SK-N-SH (cell line): ENCODE measurements around the gene SLC6A11. TPM values are rescaled to one million over a fixed set of nuclear protein-coding genes. Genes with fewer than 3 reads are reported as not detected.

Experiments used
- CTCF ChIA-PET: fragments of 300-600, 350-600 bp; formaldehyde crosslinking; extraction: SDS; loops from one replicate; lab custom pipeline; 2021; lab: Yijun Ruan, JAX
- POLR2A ChIA-PET: fragments of 350-600 bp; sonication (Branson Sonifier 250); formaldehyde crosslinking; extraction: SDS; loops from one replicate; lab custom pipeline; 2020; ENCODE audit warnings: antibody characterized with exemption, inconsistent platforms; lab: Yijun Ruan, JAX
- DNase-seq: peaks from one replicate; pipeline ENCODE4 v3.0.0; 2012
- H2AFZ ChIP-seq: fragments of 200-600 bp; sonication (generic); 2 replicates; pipeline ENCODE4 v1.8.1; 2016; ENCODE audit warnings: antibody characterized with exemption, mild to moderate bottlenecking, low read depth
- H3F3A ChIP-seq: fragments of 200-600 bp; sonication (generic); replicated peaks from 2 replicates; pipeline ENCODE3; 2016; ENCODE audit warnings: antibody characterized with exemption, mild to moderate bottlenecking; ENCODE audit not compliant: insufficient read depth
- H3K27ac ChIP-seq, 2 experiments: fragments of 200-500 bp in 1 of 2; fragments of 200-600 bp in 1 of 2; sonication (Bioruptor generic) in 1 of 2; sonication (generic), shearing (Covaris generic) in 1 of 2; 2 replicates each; pipeline versions ENCODE4 v1.5.1 to v1.6.1; 2014 to 2016; ENCODE audit warnings: low read depth in 2 of 2, inconsistent platforms in 1 of 2, low read length in 1 of 2, mild to moderate bottlenecking in 1 of 2, mixed read lengths in 1 of 2
- H3K27me3 ChIP-seq: fragments of 200-600 bp; sonication (generic), shearing (Covaris generic); 2 replicates; pipeline ENCODE4 v1.6.1; 2016; ENCODE audit warnings: mixed run types; ENCODE audit not compliant: insufficient read depth
- H3K36me3 ChIP-seq, 2 experiments: fragments of 200-500 bp in 1 of 2; fragments of 200-600 bp in 1 of 2; sonication (Bioruptor generic) in 1 of 2; sonication (generic) in 1 of 2; replicated peaks in 1 of 2; 2 replicates each; pipeline versions ENCODE3 to v1.5.1; 2014 to 2016; ENCODE audit warnings: low read length in 1 of 2, mild to moderate bottlenecking in 1 of 2; ENCODE audit not compliant: insufficient read depth in 2 of 2, control insufficient read depth in 1 of 2
- H3K4me1 ChIP-seq, 2 experiments: fragments of 200-500 bp in 1 of 2; fragments of 200-600 bp in 1 of 2; sonication (Bioruptor generic) in 1 of 2; sonication (generic), shearing (Covaris generic) in 1 of 2; 2 replicates each; pipeline versions ENCODE4 v1.5.1 to v1.6.1; 2014 to 2016; ENCODE audit warnings: low read depth in 1 of 2, low read length in 1 of 2, mixed run types in 1 of 2; ENCODE audit not compliant: insufficient read depth in 2 of 2, control insufficient read depth in 1 of 2
- H3K4me2 ChIP-seq: fragments of 200-600 bp; sonication (generic), shearing (Covaris generic); 2 replicates; pipeline ENCODE4 v1.6.1; 2017; ENCODE audit warnings: mixed run types
- H3K4me3 ChIP-seq, 2 experiments: fragments of 200-500 bp in 1 of 2; fragments of 200-600 bp in 1 of 2; sonication (Bioruptor generic) in 1 of 2; sonication (generic), shearing (Covaris generic) in 1 of 2; 2 replicates each; pipeline versions ENCODE4 v1.5.1 to v1.8.1; 2014 to 2016; ENCODE audit warnings: low read depth in 2 of 2, inconsistent platforms in 1 of 2, low read length in 1 of 2, mild to moderate bottlenecking in 1 of 2, mixed read lengths in 1 of 2, moderate library complexity in 1 of 2
- H3K79me2 ChIP-seq: fragments of 200-600 bp; sonication (generic); 2 replicates; pipeline ENCODE4 v1.8.1; 2017; ENCODE audit warnings: mild to moderate bottlenecking; ENCODE audit not compliant: insufficient read depth
- H3K9ac ChIP-seq: fragments of 200-600 bp; sonication (generic); 2 replicates; pipeline ENCODE4 v1.6.1; 2017; ENCODE audit warnings: mixed run types
- H3K9me2 ChIP-seq: fragments of 200-600 bp; sonication (generic); 2 replicates; pipeline ENCODE4 v1.6.1; 2017; ENCODE audit warnings: mixed run types
- H3K9me3 ChIP-seq: fragments of 200-600 bp; sonication (generic); 2 replicates; pipeline ENCODE4 v1.6.1; 2017; ENCODE audit warnings: mixed run types, mild to moderate bottlenecking, moderate library complexity
- H4K20me1 ChIP-seq: fragments of 200-600 bp; sonication (generic); 2 replicates; pipeline ENCODE4 v1.6.1; 2017; ENCODE audit warnings: mild to moderate bottlenecking, mixed run types; ENCODE audit not compliant: insufficient read depth
- CTCF ChIP-seq: fragments of 200-600 bp; sonication (generic); IDR thresholded peaks from 2 replicates; pipeline ENCODE4 v1.6.1; 2017; ENCODE audit warnings: antibody characterized with exemption, mild to moderate bottlenecking, moderate library complexity
- ELF1 ChIP-seq: IDR thresholded peaks from 2 replicates; pipeline ENCODE4 v1.4.0; 2012
- IRF3 ChIP-seq: fragments of 150-350 bp; IDR thresholded peaks from 2 replicates; pipeline ENCODE4 v1.6.1; 2016; ENCODE audit warnings: mild to moderate bottlenecking, low read depth, low read length
- JUND ChIP-seq: IDR thresholded peaks from 2 replicates; pipeline ENCODE4 v1.4.0; 2012
- MAX ChIP-seq: IDR thresholded peaks from 2 replicates; pipeline ENCODE4 v1.4.0; 2012; ENCODE audit warnings: low read depth
- MXI1 ChIP-seq: IDR thresholded peaks from 2 replicates; pipeline ENCODE4 v1.6.1; 2012; ENCODE audit warnings: mild to moderate bottlenecking, low read depth, low read length, improper control_type of control experiment
- WGBS: methylation state at CpG from one replicate; pipeline ENCODE4 v1.1.6; 2017; ENCODE audit warnings: low lambda C conversion rate; 5-methylcytosine and 5-hydroxymethylcytosine counted together
- polyA plus RNA-seq, 3 experiments: library from polyadenylated mRNA; depleted of rRNA; stranded (reverse); fragments of >200 nt; gene quantifications; 2 replicates each; pipeline ENCODE4 v1.2.3, GENCODE V29; 2012

The SLC6A11 gene
- polyA plus RNA-seq, 1 of the 3 experiments (the other 2 are of a cell fraction), result 0.03 TPM

GRCh38 chr3:10926256-10926810, 110.3 kb downstream of the SLC6A11 start:
- H3F3A ChIP-seq, result no peaks in the 10 kb centered on the region
- peak overlapping the region in 1 of 2 experiments; percentile 79; a peak in 1 of 4 replicates for H3K27ac ChIP-seq
- no peaks in the 10 kb centered on the region for H3K9me3 ChIP-seq
- H3K79me2 ChIP-seq, result no peaks in the 10 kb centered on the region
- no peak for DNase-seq
- WGBS, result 69% methylated on average over 13 of the region's 13 CpGs
- H3K27me3 ChIP-seq, result no peaks in the 10 kb centered on the region
- no peak overlapping the region for H3K4me2 ChIP-seq
- CTCF ChIA-PET, result interaction anchor here (1.2 to 4.2 kb wide), 6 partner anchors 14 to 188 kb away, joined by 3 to 18 read pairs (median 5); no protein-coding TSS in a partner anchor
- POLR2A ChIA-PET, result no interaction called here
- H3K36me3 ChIP-seq, result no peaks in the 10 kb centered on the region
- H3K9me2 ChIP-seq, result no peaks in the 10 kb centered on the region
- H4K20me1 ChIP-seq, result no peaks in the 10 kb centered on the region
- no peak for TF ChIP-seq CTCF
- no peak for TF ChIP-seq MAX
- TF ChIP-seq MXI1, result no peak
- no peak for TF ChIP-seq ELF1
- no peak overlapping the region for H2AFZ ChIP-seq
- no peak overlapping the region for H3K4me3 ChIP-seq
- no peak overlapping the region for H3K9ac ChIP-seq
- peaks cover 0 to 34% of the 10 kb centered on the region in 2 experiments; a peak in 1 of 4 replicates for H3K4me1 ChIP-seq

DNA sequence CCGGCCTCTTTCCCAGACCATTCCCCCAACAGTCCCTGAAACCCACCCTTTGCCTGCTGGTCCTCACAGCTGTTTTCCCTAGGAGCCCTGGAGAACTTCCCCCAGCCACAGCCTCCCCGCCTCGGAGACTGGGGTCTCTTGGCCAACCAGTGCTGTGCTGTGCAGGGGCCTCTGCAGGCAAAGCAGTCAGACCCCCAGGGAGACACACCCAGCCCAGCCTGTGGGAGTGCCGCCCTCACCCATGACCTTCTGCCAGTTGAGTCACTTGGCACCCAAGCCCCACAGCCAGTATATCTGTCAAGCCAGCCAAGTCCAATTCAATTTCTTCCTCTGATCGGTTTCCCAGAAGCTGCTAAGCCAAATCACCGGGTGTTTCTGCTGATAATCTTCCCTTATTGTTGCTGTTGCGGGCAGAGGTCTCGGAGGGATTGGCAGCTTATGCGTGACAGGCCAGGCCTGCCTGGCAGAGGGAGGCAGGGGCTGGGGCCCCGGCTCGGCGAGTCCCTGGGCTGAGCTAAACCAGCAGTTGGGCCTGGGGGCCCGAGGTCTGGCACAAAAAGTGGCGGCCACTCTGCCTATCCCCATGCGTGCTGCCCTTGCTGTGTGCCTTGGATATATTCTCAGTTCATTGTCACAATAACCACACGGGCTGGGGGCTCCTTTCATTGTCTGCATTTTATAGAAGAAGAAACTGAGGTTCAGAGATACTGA, 110.9 kb downstream of the SLC6A11 start:
- H3K27me3 ChIP-seq, result no peaks in the 10 kb centered on the region
- H3F3A ChIP-seq, result no peaks in the 10 kb centered on the region
- no peak overlapping the region for H3K4me2 ChIP-seq
- H3K9ac ChIP-seq, result no peak overlapping the region
- no peaks in the 10 kb centered on the region for H3K79me2 ChIP-seq
- H3K36me3 ChIP-seq, result no peaks in the 10 kb centered on the region
- no peak for DNase-seq
- H3K4me3 ChIP-seq, result no peak overlapping the region
- peaks cover 0 to 34% of the 10 kb centered on the region in 2 experiments; a peak in 1 of 4 replicates for H3K4me1 ChIP-seq
- peak overlapping the region in 1 of 2 experiments; percentile 79; a peak in 2 of 4 replicates for H3K27ac ChIP-seq
- POLR2A ChIA-PET, result no interaction called here
- TF ChIP-seq IRF3, result no peak
- no peak for TF ChIP-seq JUND
- TF ChIP-seq, all 33 proteins: peak for 0
- Histone ChIP-seq H3K9me3 (no peaks in the 10 kb centered on the region), H2AFZ (no peak overlapping the region), H3K9me2 (no peaks in the 10 kb centered on the region), H4K20me1 (no peaks in the 10 kb centered on the region)
- WGBS, result 44% methylated on average over 16 of the region's 16 CpGs
- CTCF ChIA-PET, result interaction anchor here (1.2 to 4.2 kb wide), 7 partner anchors 10 to 189 kb away, joined by 3 to 18 read pairs (median 5); no protein-coding TSS in a partner anchor
